K562 (cell line): ENCODE results near the gene UNC5C. TPM values are rescaled to one million over a fixed set of nuclear protein-coding genes. Genes with fewer than 3 reads are reported as not detected.
A peak's percentile ranks its signal among the peaks of the same experiment; 100 is the strongest.

Source experiments
- ATAC-seq: fragments of 200-7000 bp; cut with Tn5 transposase; 3 replicates; pipeline ENCODE4 v1.9.1; 2020; ENCODE audit warnings: moderate library complexity
- BruUV-seq: library from RNA; stranded (reverse); fragments of 400-500 nt; replicated peaks from 2 replicates; lab custom pipeline; 2021; lab: Mats Ljungman, UMichigan
- CTCF ChIA-PET: fragments of 300-600 bp; formaldehyde crosslinking; extraction: SDS; loops from one replicate; lab custom pipeline; 2021; ENCODE audit warnings: low intra/inter-chr PET ratio; lab: Yijun Ruan, JAX
- POLR2A ChIA-PET: fragments of 300-600, 350-650 bp; sonication (Branson Sonifier 250); formaldehyde crosslinking; extraction: SDS; loops from one replicate; lab custom pipeline; 2021; ENCODE audit warnings: antibody characterized with exemption, inconsistent platforms; lab: Yijun Ruan, JAX
- DNase-seq, 4 experiments: peaks; one replicate each; pipeline versions ENCODE4 v3.0.0 to v3.0.0-alpha.2; 2011 to 2018; ENCODE audit warnings: low spot score in 3 of 4, mixed read lengths in 3 of 4; ENCODE audit errors: extremely low read depth in 1 of 4
- FAIRE-seq: peaks from 2 replicates; lab custom pipeline; 2011; peaks lifted over from hg19 to GRCh38; lab: Jason Lieb, UNC
- H2AFZ ChIP-seq: 2 replicates; pipeline ENCODE4 v1.6.0; 2011; ENCODE audit warnings: low read depth, low read length, control low read depth, inconsistent platforms
- H3K27ac ChIP-seq: fragments of 200-600 bp; 3 replicates; pipeline ENCODE4 v1.8.0; 2011; ENCODE audit warnings: low read depth, mild to moderate bottlenecking, control low read depth, inconsistent platforms, low read length, moderate library complexity, mixed read lengths; ENCODE audit errors: extremely low read depth
- H3K27me3 ChIP-seq, 2 experiments: fragments of 300-600 bp in 1 of 2; 2 replicates in 1 of 2; 3 replicates in 1 of 2; pipeline versions ENCODE4 v1.6.0 to v1.8.0; 2011; ENCODE audit warnings: inconsistent platforms in 2 of 2, low read length in 2 of 2, mild to moderate bottlenecking in 1 of 2, mixed read lengths in 1 of 2, moderate library complexity in 1 of 2; ENCODE audit not compliant: control insufficient read depth in 2 of 2, insufficient read depth in 2 of 2
- H3K36me3 ChIP-seq: fragments of 300-600 bp; 3 replicates; pipeline ENCODE4 v1.8.0; 2011; ENCODE audit warnings: mild to moderate bottlenecking, low read length, inconsistent platforms; ENCODE audit not compliant: control insufficient read depth, insufficient read depth
- H3K4me1 ChIP-seq, 2 experiments: fragments of 200-600 bp in 1 of 2; replicated peaks in 1 of 2; 2 replicates in 1 of 2; 3 replicates in 1 of 2; pipeline versions ENCODE4 v1.5.1 to v1.8.0; 2011; ENCODE audit warnings: inconsistent platforms in 2 of 2, low read length in 2 of 2, mild to moderate bottlenecking in 1 of 2, mixed read lengths in 1 of 2, moderate library complexity in 1 of 2; ENCODE audit not compliant: control insufficient read depth in 2 of 2, insufficient read depth in 2 of 2
- H3K4me2 ChIP-seq: 2 replicates; pipeline ENCODE4 v1.6.1; 2011; ENCODE audit warnings: low read length, control low read depth, inconsistent platforms, mixed read lengths; ENCODE audit not compliant: insufficient read depth
- H3K4me3 ChIP-seq: fragments of 200-600 bp; sonication (generic), shearing (Covaris generic); 2 replicates; pipeline ENCODE4 v1.5.1; 2016; ENCODE audit warnings: control low read depth, inconsistent platforms
- H3K79me2 ChIP-seq: fragments of 200-600 bp; 3 replicates; pipeline ENCODE4 v1.8.0; 2011; ENCODE audit warnings: low read length, inconsistent platforms; ENCODE audit not compliant: control insufficient read depth, insufficient read depth
- H3K9ac ChIP-seq, 2 experiments: 2 replicates each; pipeline versions ENCODE4 v1.6.0 to v1.6.1; 2011; ENCODE audit warnings: low read depth in 2 of 2, low read length in 2 of 2, control low read depth in 1 of 2, inconsistent platforms in 1 of 2, mild to moderate bottlenecking in 1 of 2, mixed read lengths in 1 of 2; ENCODE audit not compliant: insufficient read depth in 1 of 2
- H3K9me1 ChIP-seq: one replicate; pipeline ENCODE4 v1.6.0; 2011; ENCODE audit warnings: inconsistent platforms, mild to moderate bottlenecking, low read length, moderate library complexity; ENCODE audit not compliant: control insufficient read depth, insufficient read depth
- H3K9me3 ChIP-seq: replicated peaks from 2 replicates; pipeline ENCODE4 v1.5.1; 2011; ENCODE audit warnings: low read depth, low read length, inconsistent platforms; ENCODE audit not compliant: control insufficient read depth, insufficient read depth
- H4K20me1 ChIP-seq: replicated peaks from 2 replicates; pipeline ENCODE4 v1.6.1; 2011; ENCODE audit warnings: low read length, inconsistent platforms, mixed read lengths; ENCODE audit not compliant: control insufficient read depth, insufficient read depth
- CC2D1A ChIP-seq: fragments of 450-650 bp; IDR thresholded peaks from 2 replicates; pipeline ENCODE4 v1.6.1; 2017; ENCODE audit warnings: mild to moderate bottlenecking
- HNRNPH1 ChIP-seq: fragments of 200-400 bp; formaldehyde crosslinking; optimal IDR thresholded peaks from 2 replicates; pipeline ENCODE3; 2017; ENCODE audit warnings: low read depth, mild to moderate bottlenecking, low read length, moderate library complexity
- JUND ChIP-seq, 2 experiments: IDR thresholded peaks; 2 replicates in 1 of 2; 3 replicates in 1 of 2; pipeline ENCODE4 v1.6.1; 2011; ENCODE audit warnings: borderline replicate concordance in 2 of 2, low read depth in 2 of 2, low read length in 2 of 2, improper control_type of control experiment in 1 of 2, missing biosample characterization in 1 of 2, missing genetic modification characterization in 1 of 2, missing genetic modification reagents in 1 of 2
- NFE2L1 ChIP-seq: fragments of 450-650 bp; IDR thresholded peaks from 2 replicates; pipeline ENCODE4 v1.6.1; 2016; ENCODE audit warnings: missing genetic modification characterization, low read depth, mild to moderate bottlenecking, missing compliant biosample characterization, moderate library complexity, borderline replicate concordance
- RAD21 ChIP-seq, 2 experiments: fragments of 250-450 bp in 1 of 2; fragments of 450-650 bp in 1 of 2; sonication (Bioruptor Pico) in 1 of 2; formaldehyde crosslinking in 1 of 2; IDR thresholded peaks in 1 of 2; conservative IDR thresholded peaks in 1 of 2; 2 replicates each; pipeline versions ENCODE4 v1.4.0 to v1.8.0; 2020 to 2022; ENCODE audit warnings: mild to moderate bottlenecking in 2 of 2, moderate library complexity in 1 of 2
- RBM22 ChIP-seq: fragments of 200-400 bp; formaldehyde crosslinking; IDR thresholded peaks from 2 replicates; pipeline ENCODE4 v1.6.1; 2018; ENCODE audit warnings: low read length, low read depth; ENCODE audit not compliant: poor library complexity, severe bottlenecking
- SIN3B ChIP-seq: fragments of 450-650 bp; IDR thresholded peaks from 2 replicates; pipeline ENCODE4 v1.6.1; 2017; ENCODE audit warnings: low read depth, mild to moderate bottlenecking, moderate library complexity
- SLC30A9 ChIP-seq: fragments of 250-450 bp; sonication (Bioruptor Pico); IDR thresholded peaks from 2 replicates; pipeline ENCODE4 v1.8.0; 2022; ENCODE audit warnings: mild to moderate bottlenecking, moderate library complexity
- SUPT5H ChIP-seq: fragments of 450-650 bp; IDR thresholded peaks from 2 replicates; pipeline ENCODE4 v1.6.1; 2016
- TFAM ChIP-seq: fragments of 250-450 bp; sonication (Bioruptor Pico); conservative IDR thresholded peaks from 2 replicates; pipeline ENCODE4 v1.5.0; 2021; ENCODE audit warnings: mild to moderate bottlenecking, moderate library complexity
- ZNF174 ChIP-seq: fragments of 250-450 bp; sonication (Bioruptor Pico); IDR thresholded peaks from 2 replicates; pipeline ENCODE4 v1.4.0; 2020; ENCODE audit warnings: mild to moderate bottlenecking
- ZNF23 ChIP-seq: fragments of 250-450 bp; sonication (Bioruptor Pico); IDR thresholded peaks from 2 replicates; pipeline ENCODE4 v1.4.0; 2020; ENCODE audit warnings: mild to moderate bottlenecking
- ZNF239 ChIP-seq: fragments of 250-450 bp; sonication (Bioruptor Pico); IDR thresholded peaks from 2 replicates; pipeline ENCODE4 v1.4.0; 2020; ENCODE audit warnings: mild to moderate bottlenecking
- ZNF561 ChIP-seq: fragments of 450-650 bp; formaldehyde crosslinking; conservative IDR thresholded peaks from 2 replicates; pipeline ENCODE4 v1.4.0; 2020; ENCODE audit warnings: mild to moderate bottlenecking, moderate library complexity
- ZNF583 ChIP-seq: fragments of 250-450 bp; sonication (Bioruptor Pico); IDR thresholded peaks from 2 replicates; pipeline ENCODE4 v1.4.0; 2020
- WGBS: fragments of 100-300 bp; shearing (Covaris generic); methylation state at CpG from one replicate; pipeline ENCODE4 v1.1.6; 2016; ENCODE audit warnings: low coverage, mixed read lengths; ENCODE audit not compliant: insufficient coverage; ENCODE audit errors: missing lambda C conversion rate; 5-methylcytosine and 5-hydroxymethylcytosine counted together
- in situ Hi-C: fragments of 300-500 bp; cut with MboI; formaldehyde crosslinking; loops from 4 replicates; pipeline ENCODE4 v1.15.0; 2018; ENCODE audit warnings: inconsistent platforms, mixed read lengths
- intact Hi-C: fragments of 100-400 bp; cut with micrococcal nuclease; formaldehyde crosslinking; loops from 2 replicates; pipeline ENCODE4 v1.14.2; 2022
- polyA plus RNA-seq, 8 experiments: library from polyadenylated mRNA; depleted of rRNA in 4 of 8; stranded (reverse) in 5 of 8; unstranded in 3 of 8; fragments of >200 nt; fragmentation: Nextera tagmentation in 2 of 8; fragmentation: Illumina TruSeq in 1 of 8; extraction: Ambion mirVana in 2 of 8; extraction: Trizol in 1 of 8; gene quantifications; 2 replicates each; pipeline versions ENCODE4 v1.2.1 to v1.2.3, GENCODE V29; 2011 to 2014; ENCODE audit warnings: inconsistent platforms in 1 of 8, missing spikeins in 1 of 8
- total RNA-seq, 7 experiments: library from RNA; depleted of rRNA in 6 of 7; stranded (reverse); fragments of >200 nt in 6 of 7; fragmentation: Illumina TruSeq in 2 of 7; extraction: Trizol in 2 of 7; gene quantifications; 2 replicates each; pipeline versions ENCODE4 v1.2.1 to v1.2.3, GENCODE V29; 2011 to 2021; ENCODE audit warnings: low replicate concordance in 1 of 7
- TF ChIP-seq, protein P1 (sequence below): fragments of 450-650 bp; formaldehyde crosslinking; IDR thresholded peaks from 2 replicates; pipeline ENCODE4 v1.4.0; 2020; ENCODE audit warnings: mild to moderate bottlenecking
- TF ChIP-seq, protein P2 (sequence below), 3 experiments: fragments of 200-800 bp in 1 of 3; sonication (Bioruptor generic) in 1 of 3; sonication (generic) in 1 of 3; formaldehyde crosslinking in 1 of 3; IDR thresholded peaks; 2 replicates each; pipeline versions ENCODE4 v1.6.1 to v1.8.0; 2016 to 2022; ENCODE audit warnings: mild to moderate bottlenecking in 2 of 3, missing compliant biosample characterization in 2 of 3, missing genetic modification characterization in 2 of 3, missing genetic modification reagents in 1 of 3
- TF ChIP-seq, protein P3 (sequence below): fragments of 450-650 bp; formaldehyde crosslinking; IDR thresholded peaks from 2 replicates; pipeline ENCODE4 v1.4.0; 2020; ENCODE audit warnings: mild to moderate bottlenecking, moderate library complexity

Gene UNC5C
- total and polyA plus RNA-seq, 9 of the 15 experiments (the other 6 are each of a cell fraction or from before 2014, with no cell fraction given), result under 0.01 to 0.10 (median 0.03) TPM; not detected in 1

DNA sequence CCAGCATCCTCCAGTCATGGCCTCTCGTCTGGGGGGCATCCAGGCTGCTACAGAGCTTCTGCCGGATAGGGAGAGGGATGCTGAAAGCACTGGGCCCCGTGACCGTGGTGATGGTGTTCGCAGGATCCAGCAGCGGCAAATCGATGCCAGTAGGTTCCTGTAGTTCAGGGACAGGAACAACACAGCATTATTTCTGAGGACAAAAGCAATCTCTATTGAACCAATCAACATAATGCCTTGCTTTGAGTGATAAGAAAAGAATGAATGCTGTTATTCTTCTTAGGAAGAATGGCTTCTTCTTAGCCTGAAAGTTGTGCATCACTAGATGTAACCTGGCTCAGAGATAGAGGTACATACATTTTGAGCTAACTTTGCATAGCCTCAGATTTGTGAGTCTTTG is 378.6 kb downstream of the UNC5C start (continued):
- TF ChIP-seq HNRNPH1 (no peak), RBM22 (no peak), NFE2L1 (tag) (no peak), SLC30A9 (CRISPR knock-in tag) (no peak), SIN3B (no peak)

DNA sequence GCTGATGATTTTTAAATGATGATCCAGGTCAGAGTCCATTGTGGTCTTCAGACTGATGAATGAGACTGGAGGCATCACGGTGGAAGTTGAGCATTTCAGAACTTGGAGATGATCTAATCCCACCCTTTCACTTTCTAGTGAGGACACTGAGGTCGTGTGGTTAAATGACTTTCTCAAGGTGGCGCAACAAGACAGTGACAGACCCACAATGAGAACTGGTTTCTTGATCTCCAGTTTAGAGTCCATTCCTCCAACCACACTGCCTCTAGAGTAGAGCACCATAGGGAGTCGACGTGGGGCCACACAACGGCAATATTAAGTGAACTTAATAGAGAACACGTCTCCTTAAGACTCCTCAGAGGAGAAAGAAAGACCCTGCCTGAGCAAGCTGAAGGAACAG is 381.0 kb downstream of the UNC5C start:
- in situ Hi-C loops, result loop anchor here (25.0 kb wide), 1 partner anchor 344 kb away; no protein-coding TSS in a partner anchor
- Histone ChIP-seq H3K9me3 (no peaks in the 10 kb centered on the region), H2AFZ (no peak overlapping the region; the same call in 1 of the 2 replicates), H3K27ac (no peak overlapping the region), H3K27me3 (peaks cover 0 to 4% of the 10 kb centered on the region in 2 experiments; a peak in 1 of 5 replicates), H3K79me2 (no peaks in the 10 kb centered on the region), H3K4me1 (no peaks in the 10 kb centered on the region), H3K36me3 (no peaks in the 10 kb centered on the region), H3K9ac (no peak overlapping the region), H4K20me1 (no peaks in the 10 kb centered on the region), H3K4me3 (no peak overlapping the region), H3K4me2 (no peak overlapping the region), H3K9me1 (no peaks in the 10 kb centered on the region)
- ATAC-seq (peak; percentile 78), FAIRE-seq (peak; percentile 81), DNase-seq (peak in 2 of 4 experiments; percentile 12 to 36)
- WGBS, result 2% methylated on average over 7 of the region's 7 CpGs
- no TSS peak for BruUV-seq
- ChIA-PET POLR2A (no interaction called here), CTCF (no interaction called here)
- intact Hi-C loops, result loop anchor here (1.0 to 5.0 kb wide), 4 partner anchors 98 to 1184 kb away; no protein-coding TSS in a partner anchor
- TF ChIP-seq SUPT5H (no peak), TFAM (CRISPR knock-in tag) (no peak), ZNF174 (no peak), ZNF23 (CRISPR knock-in tag) (no peak), RBM22 (no peak), JUND (IDR thresholded peaks at IDR 0.05; ENCODE audit: borderline replicate concordance, low read depth, low read length) (no peak), JUND (tag; IDR thresholded peaks at IDR 0.05; ENCODE audit: borderline replicate concordance, low read depth, low read length) (no peak), ZNF583 (no peak), RAD21 (CRISPR knock-in tag; conservative IDR thresholded peaks at IDR 0.05 in 1 of 2, IDR thresholded peaks at IDR 0.05 in 1 of 2) (peak; percentile 58 to 76), CC2D1A (0 out of 2 replicates have a peak, but pooled peaks have one; percentile 23), ZNF239 (CRISPR knock-in tag) (no peak), ZNF561 (no peak)
- TF ChIP-seq, protein P1, sequence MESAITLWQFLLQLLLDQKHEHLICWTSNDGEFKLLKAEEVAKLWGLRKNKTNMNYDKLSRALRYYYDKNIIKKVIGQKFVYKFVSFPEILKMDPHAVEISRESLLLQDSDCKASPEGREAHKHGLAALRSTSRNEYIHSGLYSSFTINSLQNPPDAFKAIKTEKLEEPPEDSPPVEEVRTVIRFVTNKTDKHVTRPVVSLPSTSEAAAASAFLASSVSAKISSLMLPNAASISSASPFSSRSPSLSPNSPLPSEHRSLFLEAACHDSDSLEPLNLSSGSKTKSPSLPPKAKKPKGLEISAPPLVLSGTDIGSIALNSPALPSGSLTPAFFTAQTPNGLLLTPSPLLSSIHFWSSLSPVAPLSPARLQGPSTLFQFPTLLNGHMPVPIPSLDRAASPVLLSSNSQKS (CRISPR knock-in tag), result no peak
- TF ChIP-seq, protein P2, sequence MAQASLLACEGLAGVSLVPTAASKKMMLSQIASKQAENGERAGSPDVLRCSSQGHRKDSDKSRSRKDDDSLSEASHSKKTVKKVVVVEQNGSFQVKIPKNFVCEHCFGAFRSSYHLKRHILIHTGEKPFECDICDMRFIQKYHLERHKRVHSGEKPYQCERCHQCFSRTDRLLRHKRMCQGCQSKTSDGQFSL (CRISPR knock-in tag; IDR thresholded peaks at IDR 0.05), result no peak
- TF ChIP-seq, protein P2 (tag; IDR thresholded peaks at IDR 0.05), result no peak
- TF ChIP-seq, protein P3, sequence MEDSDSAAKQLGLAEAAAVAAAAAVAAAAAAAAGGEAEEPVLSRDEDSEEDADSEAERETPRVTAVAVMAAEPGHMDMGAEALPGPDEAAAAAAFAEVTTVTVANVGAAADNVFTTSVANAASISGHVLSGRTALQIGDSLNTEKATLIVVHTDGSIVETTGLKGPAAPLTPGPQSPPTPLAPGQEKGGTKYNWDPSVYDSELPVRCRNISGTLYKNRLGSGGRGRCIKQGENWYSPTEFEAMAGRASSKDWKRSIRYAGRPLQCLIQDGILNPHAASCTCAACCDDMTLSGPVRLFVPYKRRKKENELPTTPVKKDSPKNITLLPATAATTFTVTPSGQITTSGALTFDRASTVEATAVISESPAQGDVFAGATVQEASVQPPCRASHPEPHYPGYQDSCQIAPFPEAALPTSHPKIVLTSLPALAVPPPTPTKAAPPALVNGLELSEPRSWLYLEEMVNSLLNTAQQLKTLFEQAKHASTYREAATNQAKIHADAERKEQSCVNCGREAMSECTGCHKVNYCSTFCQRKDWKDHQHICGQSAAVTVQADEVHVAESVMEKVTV (CRISPR knock-in tag), result peak; percentile 37; the same call in 1 of the 2 replicates
